GM12878 (cell line): ENCODE data around the gene ZNF445. TPM values are rescaled to one million over a fixed set of nuclear protein-coding genes. Genes with fewer than 3 reads are reported as not detected.

Experiments used
- ATAC-seq: fragments of 200-7000 bp; cut with Tn5 transposase; 3 replicates; pipeline ENCODE4 v1.9.1; 2020; ENCODE audit warnings: mild to moderate bottlenecking, moderate library complexity
- BruUV-seq: library from RNA; stranded (reverse); fragments of 400-500 nt; replicated peaks from 2 replicates; lab custom pipeline; 2021; lab: Mats Ljungman, UMichigan
- CTCF ChIA-PET: fragments of 300-600 bp; sonication (Branson Sonifier 250); formaldehyde crosslinking; extraction: SDS; loops from one replicate; lab custom pipeline; 2021; ENCODE audit warnings: inconsistent platforms; lab: Yijun Ruan, JAX
- POLR2A ChIA-PET: fragments of 350-600 bp; formaldehyde crosslinking; extraction: SDS; loops from one replicate; lab custom pipeline; 2021; ENCODE audit warnings: inconsistent platforms; lab: Charles Lee
- RAD21 ChIA-PET: fragments of 300-600 bp; sonication (Branson Sonifier 250); formaldehyde crosslinking; loops from one replicate; lab custom pipeline; 2023; ENCODE audit warnings: antibody characterized with exemption; ENCODE audit not compliant: unreplicated experiment; lab: Charles Lee
- SMC1A ChIA-PET: fragments of 300-600 bp; sonication (Branson Sonifier 250); formaldehyde crosslinking; loops from one replicate; lab custom pipeline; 2023; ENCODE audit not compliant: unreplicated experiment, uncharacterized antibody; lab: Charles Lee
- DNase-seq: peaks from one replicate; pipeline ENCODE4 v3.0.0-alpha.2; 2011; ENCODE audit warnings: low read depth, low spot score
- FAIRE-seq: peaks from 3 replicates; lab custom pipeline; 2011; peaks lifted over from hg19 to GRCh38; lab: Jason Lieb, UNC
- H2AFZ ChIP-seq: 2 replicates; pipeline ENCODE4 v1.6.0; 2011; ENCODE audit warnings: low read depth, low read length, control low read depth; ENCODE audit not compliant: control insufficient read depth
- H3K27ac ChIP-seq: 2 replicates; pipeline ENCODE4 v1.5.1; 2011; ENCODE audit warnings: control low read depth; ENCODE audit not compliant: control insufficient read depth, insufficient read depth
- H3K27me3 ChIP-seq, 2 experiments: replicated peaks in 1 of 2; 2 replicates each; pipeline versions ENCODE4 v1.6.0 to v1.6.1; 2011; ENCODE audit warnings: low read length in 1 of 2; ENCODE audit not compliant: control insufficient read depth in 2 of 2, insufficient read depth in 2 of 2
- H3K36me3 ChIP-seq, 2 experiments: 2 replicates each; pipeline ENCODE4 v1.5.1; 2011; ENCODE audit warnings: low read length in 1 of 2; ENCODE audit not compliant: control insufficient read depth in 2 of 2, insufficient read depth in 2 of 2
- H3K4me1 ChIP-seq: 2 replicates; pipeline ENCODE4 v1.6.1; 2011; ENCODE audit warnings: mild to moderate bottlenecking, low read length, moderate library complexity, mixed read lengths; ENCODE audit not compliant: control insufficient read depth, insufficient read depth
- H3K4me2 ChIP-seq: 2 replicates; pipeline ENCODE4 v1.6.0; 2011; ENCODE audit warnings: control low read depth; ENCODE audit not compliant: control insufficient read depth, insufficient read depth
- H3K4me3 ChIP-seq: fragments of 200-600 bp; sonication (generic); 2 replicates; pipeline ENCODE4 v1.5.1; 2016
- H3K79me2 ChIP-seq: 2 replicates; pipeline ENCODE4 v1.6.0; 2011; ENCODE audit warnings: low read length; ENCODE audit not compliant: control insufficient read depth, insufficient read depth
- H3K9ac ChIP-seq: 2 replicates; pipeline ENCODE4 v1.8.0; 2011; ENCODE audit warnings: low read length, control low read depth, mixed read lengths; ENCODE audit not compliant: control insufficient read depth, insufficient read depth
- H3K9me3 ChIP-seq: replicated peaks from 3 replicates; pipeline ENCODE4 v1.5.1; 2011; ENCODE audit warnings: mild to moderate bottlenecking, low read length; ENCODE audit not compliant: control insufficient read depth, insufficient read depth
- H4K20me1 ChIP-seq: 2 replicates; pipeline ENCODE4 v1.6.0; 2011; ENCODE audit not compliant: control insufficient read depth, insufficient read depth
- GABPA ChIP-seq: IDR thresholded peaks from 2 replicates; pipeline ENCODE4 v1.6.1; 2014; ENCODE audit warnings: antibody characterized with exemption, low read depth, mild to moderate bottlenecking, inconsistent platforms
- NFXL1 ChIP-seq: fragments of 450-650 bp; IDR thresholded peaks from 2 replicates; pipeline ENCODE4 v1.6.1; 2017; ENCODE audit warnings: antibody characterized with exemption, mild to moderate bottlenecking, borderline replicate concordance
- NR2F1 ChIP-seq: fragments of 450-650 bp; conservative IDR thresholded peaks from 2 replicates; pipeline ENCODE4 v1.6.1; 2017; ENCODE audit warnings: mild to moderate bottlenecking
- RBBP5 ChIP-seq: fragments of 200-600 bp; sonication (generic); conservative IDR thresholded peaks from 2 replicates; pipeline ENCODE4 v1.6.1; 2016
- ZBTB33 ChIP-seq: fragments of 450-650 bp; IDR thresholded peaks from 2 replicates; pipeline ENCODE4 v1.6.1; 2017; ENCODE audit warnings: mild to moderate bottlenecking
- WGBS: methylation state at CpG from one replicate; pipeline ENCODE4 v1.1.6; 2016; ENCODE audit warnings: low lambda C conversion rate; ENCODE audit not compliant: insufficient replicate concordance, insufficient coverage; ENCODE audit errors: missing lambda C conversion rate; 5-methylcytosine and 5-hydroxymethylcytosine counted together
- in situ Hi-C: fragments of 300-500 bp; cut with MboI; formaldehyde crosslinking; loops from 9 replicates; pipeline ENCODE4 v1.14.3; 2018; ENCODE audit warnings: mixed read lengths
- intact Hi-C: fragments of 100-400 bp; cut with micrococcal nuclease; formaldehyde crosslinking; loops from one replicate; pipeline ENCODE4 v1.14.2; 2022; ENCODE audit not compliant: unreplicated experiment
- polyA plus RNA-seq, 11 experiments: library from polyadenylated mRNA; depleted of rRNA in 4 of 11; unstranded in 6 of 11; stranded (reverse) in 5 of 11; fragments of >200 nt; fragmentation: Nextera tagmentation in 4 of 11; fragmentation: Illumina TruSeq in 1 of 11; extraction: Ambion mirVana in 4 of 11; extraction: Trizol in 1 of 11; gene quantifications; 1 replicate in 1 of 11; 2 replicates in 10 of 11; pipeline versions ENCODE4 v1.2.1 to v1.2.3, GENCODE V29; 2011 to 2016; ENCODE audit warnings: inconsistent platforms in 2 of 11, missing spikeins in 2 of 11, low read depth in 1 of 11
- total RNA-seq, 4 experiments: library from RNA; depleted of rRNA in 3 of 4; stranded (reverse); fragments of >200 nt in 3 of 4; fragmentation: Illumina TruSeq in 1 of 4; extraction: Trizol in 1 of 4; gene quantifications; 2 replicates each; pipeline versions ENCODE4 v1.2.1 to v1.2.3, GENCODE V29; 2013 to 2021
- TF ChIP-seq, protein P1 (sequence below): fragments of 450-650 bp; IDR thresholded peaks from 2 replicates; pipeline ENCODE4 v1.6.1; 2017; ENCODE audit warnings: mild to moderate bottlenecking, low read depth, inconsistent platforms; ENCODE audit not compliant: poor library complexity, severe bottlenecking
- TF ChIP-seq, protein P2 (sequence below): fragments of 450-650 bp; conservative IDR thresholded peaks from 2 replicates; pipeline ENCODE4 v1.6.1; 2017; ENCODE audit warnings: mild to moderate bottlenecking, moderate library complexity

ZNF445 gene
- total and polyA plus RNA-seq, 10 of the 15 experiments (the other 5 are each of a cell fraction or from before 2014, with no cell fraction given) = 0.80 to 14.4 (median 5.6) TPM

DNA sequence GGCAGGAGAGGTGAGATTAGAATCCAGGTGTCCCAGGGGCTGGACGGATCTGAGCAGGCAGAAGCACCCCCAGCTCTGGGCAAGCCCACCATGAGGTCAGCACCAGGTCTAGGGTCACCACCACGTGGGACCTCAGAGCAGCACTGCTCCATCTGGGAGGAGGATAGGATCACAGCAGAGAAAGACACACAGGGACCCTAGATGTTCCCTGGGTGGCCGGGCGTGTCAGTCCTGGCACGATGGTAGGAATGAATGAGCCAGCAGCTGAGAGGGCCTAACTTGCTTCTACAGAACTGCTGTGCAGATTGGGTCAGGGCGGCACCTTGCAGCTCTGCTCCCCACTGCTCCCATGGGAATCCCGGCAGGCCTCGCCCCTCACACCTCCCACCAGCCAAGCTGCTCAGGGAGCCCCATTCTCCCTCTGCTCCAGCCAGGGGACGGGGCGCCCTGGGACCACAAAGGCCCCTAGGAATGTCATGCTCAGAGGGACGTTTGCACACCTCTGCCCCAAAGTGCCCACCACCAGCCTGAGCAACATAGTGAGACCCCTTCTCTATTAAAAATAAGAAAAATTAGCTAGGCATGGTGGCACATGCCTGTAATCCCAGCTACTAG lies 66.3 kb downstream of the ZNF445 start (continued):
- TF ChIP-seq, protein P1, sequence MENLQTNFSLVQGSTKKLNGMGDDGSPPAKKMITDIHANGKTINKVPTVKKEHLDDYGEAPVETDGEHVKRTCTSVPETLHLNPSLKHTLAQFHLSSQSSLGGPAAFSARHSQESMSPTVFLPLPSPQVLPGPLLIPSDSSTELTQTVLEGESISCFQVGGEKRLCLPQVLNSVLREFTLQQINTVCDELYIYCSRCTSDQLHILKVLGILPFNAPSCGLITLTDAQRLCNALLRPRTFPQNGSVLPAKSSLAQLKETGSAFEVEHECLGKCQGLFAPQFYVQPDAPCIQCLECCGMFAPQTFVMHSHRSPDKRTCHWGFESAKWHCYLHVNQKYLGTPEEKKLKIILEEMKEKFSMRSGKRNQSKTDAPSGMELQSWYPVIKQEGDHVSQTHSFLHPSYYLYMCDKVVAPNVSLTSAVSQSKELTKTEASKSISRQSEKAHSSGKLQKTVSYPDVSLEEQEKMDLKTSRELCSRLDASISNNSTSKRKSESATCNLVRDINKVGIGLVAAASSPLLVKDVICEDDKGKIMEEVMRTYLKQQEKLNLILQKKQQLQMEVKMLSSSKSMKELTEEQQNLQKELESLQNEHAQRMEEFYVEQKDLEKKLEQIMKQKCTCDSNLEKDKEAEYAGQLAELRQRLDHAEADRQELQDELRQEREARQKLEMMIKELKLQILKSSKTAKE = no peak

- no peak for DNase-seq
- no peaks in the 10 kb centered on the region for H3K79me2 ChIP-seq
- RAD21 ChIA-PET = no interaction called here
- in situ Hi-C loops (no loop called here), intact Hi-C loops (no loop called here)
- H3K4me1 ChIP-seq = no peaks in the 10 kb centered on the region
- no peak for FAIRE-seq
- SMC1A ChIA-PET = no interaction called here
- no peaks in the 10 kb centered on the region for H3K36me3 ChIP-seq
- H2AFZ ChIP-seq = no peak overlapping the region
- no peaks in the 10 kb centered on the region for H3K9me3 ChIP-seq
- no peak for ATAC-seq
- no TSS peak for BruUV-seq
- TF ChIP-seq NR2F1 = no peak
- no peak for TF ChIP-seq ZBTB33
- no peak for TF ChIP-seq NFXL1
- no peak for TF ChIP-seq GABPA
- no peak for TF ChIP-seq RBBP5
- TF ChIP-seq, protein P2, sequence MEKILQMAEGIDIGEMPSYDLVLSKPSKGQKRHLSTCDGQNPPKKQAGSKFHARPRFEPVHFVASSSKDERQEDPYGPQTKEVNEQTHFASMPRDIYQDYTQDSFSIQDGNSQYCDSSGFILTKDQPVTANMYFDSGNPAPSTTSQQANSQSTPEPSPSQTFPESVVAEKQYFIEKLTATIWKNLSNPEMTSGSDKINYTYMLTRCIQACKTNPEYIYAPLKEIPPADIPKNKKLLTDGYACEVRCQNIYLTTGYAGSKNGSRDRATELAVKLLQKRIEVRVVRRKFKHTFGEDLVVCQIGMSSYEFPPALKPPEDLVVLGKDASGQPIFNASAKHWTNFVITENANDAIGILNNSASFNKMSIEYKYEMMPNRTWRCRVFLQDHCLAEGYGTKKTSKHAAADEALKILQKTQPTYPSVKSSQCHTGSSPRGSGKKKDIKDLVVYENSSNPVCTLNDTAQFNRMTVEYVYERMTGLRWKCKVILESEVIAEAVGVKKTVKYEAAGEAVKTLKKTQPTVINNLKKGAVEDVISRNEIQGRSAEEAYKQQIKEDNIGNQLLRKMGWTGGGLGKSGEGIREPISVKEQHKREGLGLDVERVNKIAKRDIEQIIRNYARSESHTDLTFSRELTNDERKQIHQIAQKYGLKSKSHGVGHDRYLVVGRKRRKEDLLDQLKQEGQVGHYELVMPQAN = no peak
- H3K4me3 ChIP-seq = no peak overlapping the region
- H3K4me2 ChIP-seq = no peak overlapping the region
- POLR2A ChIA-PET = interaction anchor here (0.8 kb wide), 1 partner anchor 29 kb away, joined by 3 read pairs; no protein-coding TSS in a partner anchor
- no peaks in the 10 kb centered on the region for H3K27me3 ChIP-seq
- no peaks in the 10 kb centered on the region for H4K20me1 ChIP-seq
- H3K9ac ChIP-seq = no peak overlapping the region
- CTCF ChIA-PET = no interaction called here
- H3K27ac ChIP-seq = no peak overlapping the region
- 57% methylated on average over 4 of the region's 4 CpGs for WGBS
These were observed 67.6 kb downstream of the ZNF445 start for GRCh38 chr3:44409640-44410410.
